ENCODE data around the gene SLC6A7. TPM values are rescaled to one million over a fixed set of nuclear protein-coding genes. Genes with fewer than 3 reads are reported as not detected.

Gene SLC6A7
- total RNA-seq, 2 experiments from 2014 or later = not detected

DNA sequence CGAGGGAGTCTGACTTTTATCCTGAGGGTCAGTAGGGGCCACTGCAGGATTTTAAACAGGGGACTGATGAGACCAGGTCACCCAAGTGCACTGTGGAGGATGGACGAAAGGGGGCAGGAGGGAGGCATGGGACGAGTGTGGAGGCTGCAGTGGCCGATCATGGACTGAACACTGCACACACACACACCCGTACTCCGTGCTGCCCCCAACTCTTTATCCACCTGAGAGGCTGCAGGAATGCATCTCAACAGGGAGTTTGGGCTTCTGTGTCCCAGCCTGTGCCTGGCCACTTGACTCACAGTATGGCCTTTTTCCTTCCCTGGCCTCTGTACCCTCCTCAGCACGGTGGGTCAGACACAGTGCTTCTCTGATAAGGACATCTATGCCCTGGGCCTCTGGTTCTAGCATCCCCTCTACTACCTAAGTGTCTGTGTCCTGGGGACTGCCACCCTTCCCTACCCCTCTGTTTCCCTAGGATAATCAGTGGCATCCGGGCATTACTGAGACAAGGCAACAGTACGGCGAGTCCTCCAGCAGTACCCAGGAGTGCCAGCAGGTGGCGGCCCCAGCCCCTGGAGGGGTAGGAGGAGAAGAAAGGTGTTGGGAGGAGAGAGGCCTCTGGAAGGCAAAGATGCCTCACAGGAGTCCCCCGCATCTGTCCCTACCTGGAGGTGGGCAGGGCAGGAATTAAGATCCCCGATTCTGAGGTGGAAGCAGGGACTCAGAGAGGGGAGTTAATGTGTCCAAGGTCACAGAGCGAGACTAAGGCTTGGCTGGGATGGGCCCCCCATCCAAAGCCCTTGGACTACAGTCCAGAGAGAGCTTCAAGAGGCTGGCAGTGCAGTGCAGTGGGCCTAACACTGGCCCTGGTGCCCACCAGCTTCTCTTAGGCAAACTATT, 28.4 kb upstream of the SLC6A7 start:
- POLR2A ChIA-PET = no interaction called here
- TF ChIP-seq, protein P1, sequence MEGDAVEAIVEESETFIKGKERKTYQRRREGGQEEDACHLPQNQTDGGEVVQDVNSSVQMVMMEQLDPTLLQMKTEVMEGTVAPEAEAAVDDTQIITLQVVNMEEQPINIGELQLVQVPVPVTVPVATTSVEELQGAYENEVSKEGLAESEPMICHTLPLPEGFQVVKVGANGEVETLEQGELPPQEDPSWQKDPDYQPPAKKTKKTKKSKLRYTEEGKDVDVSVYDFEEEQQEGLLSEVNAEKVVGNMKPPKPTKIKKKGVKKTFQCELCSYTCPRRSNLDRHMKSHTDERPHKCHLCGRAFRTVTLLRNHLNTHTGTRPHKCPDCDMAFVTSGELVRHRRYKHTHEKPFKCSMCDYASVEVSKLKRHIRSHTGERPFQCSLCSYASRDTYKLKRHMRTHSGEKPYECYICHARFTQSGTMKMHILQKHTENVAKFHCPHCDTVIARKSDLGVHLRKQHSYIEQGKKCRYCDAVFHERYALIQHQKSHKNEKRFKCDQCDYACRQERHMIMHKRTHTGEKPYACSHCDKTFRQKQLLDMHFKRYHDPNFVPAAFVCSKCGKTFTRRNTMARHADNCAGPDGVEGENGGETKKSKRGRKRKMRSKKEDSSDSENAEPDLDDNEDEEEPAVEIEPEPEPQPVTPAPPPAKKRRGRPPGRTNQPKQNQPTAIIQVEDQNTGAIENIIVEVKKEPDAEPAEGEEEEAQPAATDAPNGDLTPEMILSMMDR (IDR thresholded peaks at IDR 0.05) = peak; percentile 88
- CTCF ChIA-PET = interaction anchor here (0.7 to 7.3 kb wide), 12 partner anchors 10 to 275 kb away, joined by 3 to 47 read pairs (median 3); no protein-coding TSS in a partner anchor
- H3K27me3 Mint-ChIP-seq = peaks cover 7% of the 10 kb centered on the region
- DNase-seq = peak; percentile 85
- no peaks in the 10 kb centered on the region for H3K36me3 Mint-ChIP-seq (ENCODE audit: low read depth)
- peak; percentile 97 for ATAC-seq
- no peaks in the 10 kb centered on the region for H3K9me3 Mint-ChIP-seq
- H3K27ac Mint-ChIP-seq = no peak overlapping the region
- H3K4me3 Mint-ChIP-seq = no peak overlapping the region
- H3K4me1 Mint-ChIP-seq (ENCODE audit: low read depth) = no peaks in the 10 kb centered on the region
- intact Hi-C loops (cut with micrococcal nuclease) = loop anchor here (1.0 kb wide), 1 partner anchor 57 kb away; no protein-coding TSS in a partner anchor

- Mint-ChIP-seq H3K36me3 (ENCODE audit: low read depth) (no peaks in the 10 kb centered on the region), H3K9me3 (no peaks in the 10 kb centered on the region), H3K4me1 (ENCODE audit: low read depth) (no peaks in the 10 kb centered on the region), H3K27me3 (peaks cover 7% of the 10 kb centered on the region), H3K27ac (no peak overlapping the region), H3K4me3 (no peak overlapping the region)
- ChIA-PET CTCF (interaction anchor here (0.7 to 7.3 kb wide), 11 partner anchors 9 to 274 kb away, joined by 3 to 47 read pairs (median 3); no protein-coding TSS in a partner anchor), POLR2A (no interaction called here)
- DNase-seq = no peak
- TF ChIP-seq, protein P1 (IDR thresholded peaks at IDR 0.05) = no peak
- no peak for ATAC-seq
- intact Hi-C loops (cut with micrococcal nuclease) = no loop called here
These were observed 27.7 kb upstream of the SLC6A7 start for GRCh38 chr5:150162142-150162513.

- intact Hi-C loops (cut with micrococcal nuclease) = no loop called here
- ATAC-seq (no peak), DNase-seq (no peak)
- no peak overlapping the region for H3K27ac Mint-ChIP-seq
- peaks cover 14% of the 10 kb centered on the region for H3K27me3 Mint-ChIP-seq
- TF ChIP-seq, protein P1 (IDR thresholded peaks at IDR 0.05) = no peak
- no peaks in the 10 kb centered on the region for H3K36me3 Mint-ChIP-seq (ENCODE audit: low read depth)
- H3K4me1 Mint-ChIP-seq (ENCODE audit: low read depth) = no peaks in the 10 kb centered on the region
- H3K9me3 Mint-ChIP-seq = no peaks in the 10 kb centered on the region
- POLR2A ChIA-PET = no interaction called here
- CTCF ChIA-PET = interaction anchor here (1.4 to 7.3 kb wide), 4 partner anchors 18 to 187 kb away, joined by 3 to 47 read pairs (median 5); no protein-coding TSS in a partner anchor
- H3K4me3 Mint-ChIP-seq = no peak overlapping the region
These were observed 26.8 kb upstream of the SLC6A7 start for GRCh38 chr5:150163035-150163434.

- intact Hi-C loops (cut with micrococcal nuclease) = no loop called here
- H3K27ac Mint-ChIP-seq = no peak overlapping the region
- DNase-seq (no peak), ATAC-seq (no peak)
- H3K27me3 Mint-ChIP-seq = peaks cover 20% of the 10 kb centered on the region
- H3K36me3 Mint-ChIP-seq (ENCODE audit: low read depth) = no peaks in the 10 kb centered on the region
- no peak overlapping the region for H3K4me3 Mint-ChIP-seq
- H3K4me1 Mint-ChIP-seq (ENCODE audit: low read depth) = no peaks in the 10 kb centered on the region
- TF ChIP-seq, protein P1 (IDR thresholded peaks at IDR 0.05) = no peak
- ChIA-PET CTCF (interaction anchor here (1.9 to 7.3 kb wide), 2 partner anchors 17 to 55 kb away, joined by 5 to 47 read pairs; no protein-coding TSS in a partner anchor), POLR2A (no interaction called here)
- no peaks in the 10 kb centered on the region for H3K9me3 Mint-ChIP-seq
These were observed 26.3 kb upstream of the SLC6A7 start for GRCh38 chr5:150163547-150164059.

Measured in activated CD8-positive, alpha-beta T cell treated with anti-CD3 and anti-CD28 coated beads for 36 hours (primary cell).